ENCODE measurements around the gene KCNH3. TPM values are rescaled to one million over a fixed set of nuclear protein-coding genes. Genes with fewer than 3 reads are reported as not detected.

Gene KCNH3
- total RNA-seq, 2 experiments from 2014 or later = 8.0 to 9.1 TPM

DNA sequence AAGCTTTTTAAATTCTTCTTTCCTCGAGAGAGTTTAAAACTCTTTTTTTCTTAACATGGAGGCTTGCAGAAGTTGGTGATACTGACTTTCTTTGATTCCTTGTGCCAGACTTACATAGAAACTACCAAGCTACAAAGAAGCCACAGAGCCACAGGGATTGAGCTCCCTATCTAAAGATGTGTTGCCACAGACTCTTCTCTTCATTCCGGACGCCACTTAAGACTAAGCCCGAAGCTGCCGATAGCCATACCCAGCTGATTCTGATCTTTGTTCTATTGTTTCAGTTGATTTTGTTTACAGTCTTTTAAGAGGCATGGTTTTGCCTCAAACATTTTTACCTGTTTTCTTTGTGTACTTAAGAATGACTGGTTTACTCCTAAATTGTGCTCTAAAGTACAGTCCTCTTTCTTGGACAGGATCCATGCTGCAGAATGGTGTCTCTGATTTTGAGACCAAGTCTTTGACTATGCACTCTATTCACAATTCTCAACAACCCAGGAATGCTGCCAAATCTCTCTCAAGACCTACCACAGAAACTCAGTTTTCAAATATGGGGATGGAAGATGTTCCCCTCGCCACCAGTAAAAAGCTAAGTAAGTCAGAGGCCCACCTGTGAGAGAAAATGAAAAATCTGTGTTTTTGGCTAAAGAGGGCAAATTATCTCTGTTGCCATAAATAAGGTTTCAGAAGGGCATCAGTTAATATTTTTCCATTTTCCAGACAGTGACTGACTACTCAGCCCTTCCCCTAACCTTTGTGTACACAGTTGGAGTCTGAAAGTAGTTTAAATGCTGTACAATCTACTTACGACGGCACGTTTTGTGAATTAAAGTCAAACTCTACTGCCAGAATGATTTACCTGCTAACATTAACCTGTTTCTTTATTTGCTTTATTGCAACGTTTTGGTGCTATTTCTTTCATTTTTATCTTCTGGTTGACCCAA lies 42.1 kb upstream of the KCNH3 start:
- POLR2A ChIA-PET = no interaction called here
- DNase-seq (no peak), ATAC-seq (no peak)
- H3K36me3 Mint-ChIP-seq (ENCODE audit: low read depth) = peaks cover 3% of the 10 kb centered on the region
- no peaks in the 10 kb centered on the region for H3K9me3 Mint-ChIP-seq
- H3K27ac Mint-ChIP-seq = no peak overlapping the region
- H3K27me3 Mint-ChIP-seq = no peaks in the 10 kb centered on the region
- H3K4me3 Mint-ChIP-seq = no peak overlapping the region
- CTCF ChIA-PET = interaction anchor here (1.0 to 1.8 kb wide), 5 partner anchors 18 to 149 kb away, joined by 3 to 11 read pairs (median 7); no protein-coding TSS in a partner anchor
- TF ChIP-seq, protein P1, sequence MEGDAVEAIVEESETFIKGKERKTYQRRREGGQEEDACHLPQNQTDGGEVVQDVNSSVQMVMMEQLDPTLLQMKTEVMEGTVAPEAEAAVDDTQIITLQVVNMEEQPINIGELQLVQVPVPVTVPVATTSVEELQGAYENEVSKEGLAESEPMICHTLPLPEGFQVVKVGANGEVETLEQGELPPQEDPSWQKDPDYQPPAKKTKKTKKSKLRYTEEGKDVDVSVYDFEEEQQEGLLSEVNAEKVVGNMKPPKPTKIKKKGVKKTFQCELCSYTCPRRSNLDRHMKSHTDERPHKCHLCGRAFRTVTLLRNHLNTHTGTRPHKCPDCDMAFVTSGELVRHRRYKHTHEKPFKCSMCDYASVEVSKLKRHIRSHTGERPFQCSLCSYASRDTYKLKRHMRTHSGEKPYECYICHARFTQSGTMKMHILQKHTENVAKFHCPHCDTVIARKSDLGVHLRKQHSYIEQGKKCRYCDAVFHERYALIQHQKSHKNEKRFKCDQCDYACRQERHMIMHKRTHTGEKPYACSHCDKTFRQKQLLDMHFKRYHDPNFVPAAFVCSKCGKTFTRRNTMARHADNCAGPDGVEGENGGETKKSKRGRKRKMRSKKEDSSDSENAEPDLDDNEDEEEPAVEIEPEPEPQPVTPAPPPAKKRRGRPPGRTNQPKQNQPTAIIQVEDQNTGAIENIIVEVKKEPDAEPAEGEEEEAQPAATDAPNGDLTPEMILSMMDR (IDR thresholded peaks at IDR 0.05) = no peak
- intact Hi-C loops (cut with micrococcal nuclease) = no loop called here
- H3K4me1 Mint-ChIP-seq (ENCODE audit: low read depth) = peaks cover 5% of the 10 kb centered on the region

DNA sequence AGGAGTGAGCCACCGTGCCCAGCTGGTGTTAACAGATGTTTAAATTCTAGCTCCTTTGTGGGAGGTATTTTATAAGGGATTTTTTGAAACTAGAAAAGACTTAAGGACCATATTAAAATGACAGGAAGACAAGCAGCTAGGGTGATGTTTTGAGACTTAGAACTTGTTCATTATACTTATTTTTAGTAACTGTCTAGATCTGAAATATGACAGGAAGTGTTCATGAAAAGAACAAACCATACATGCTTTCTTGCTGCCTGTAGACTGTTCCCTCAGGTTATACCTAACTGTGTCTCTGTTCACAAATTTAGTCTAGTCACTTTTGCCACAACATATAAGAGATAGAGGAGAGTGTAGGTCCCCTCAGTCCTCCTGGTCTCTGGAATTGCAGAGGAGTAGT lies 36.9 kb upstream of the KCNH3 start:
- TF ChIP-seq, protein P1 (IDR thresholded peaks at IDR 0.05) = no peak
- ChIA-PET CTCF (interaction anchor here (1.0 to 8.2 kb wide), 4 partner anchors 9 to 144 kb away, joined by 3 to 57 read pairs (median 9); no protein-coding TSS in a partner anchor), POLR2A (no interaction called here)
- DNase-seq (no peak), ATAC-seq (no peak)
- H3K4me3 Mint-ChIP-seq = no peak overlapping the region
- peaks cover 3% of the 10 kb centered on the region for H3K36me3 Mint-ChIP-seq (ENCODE audit: low read depth)
- intact Hi-C loops (cut with micrococcal nuclease) = no loop called here
- H3K9me3 Mint-ChIP-seq = no peaks in the 10 kb centered on the region
- H3K27ac Mint-ChIP-seq = peak overlapping the region; percentile 46
- H3K4me1 Mint-ChIP-seq (ENCODE audit: low read depth) = peaks cover 12% of the 10 kb centered on the region
- H3K27me3 Mint-ChIP-seq = no peaks in the 10 kb centered on the region

DNA sequence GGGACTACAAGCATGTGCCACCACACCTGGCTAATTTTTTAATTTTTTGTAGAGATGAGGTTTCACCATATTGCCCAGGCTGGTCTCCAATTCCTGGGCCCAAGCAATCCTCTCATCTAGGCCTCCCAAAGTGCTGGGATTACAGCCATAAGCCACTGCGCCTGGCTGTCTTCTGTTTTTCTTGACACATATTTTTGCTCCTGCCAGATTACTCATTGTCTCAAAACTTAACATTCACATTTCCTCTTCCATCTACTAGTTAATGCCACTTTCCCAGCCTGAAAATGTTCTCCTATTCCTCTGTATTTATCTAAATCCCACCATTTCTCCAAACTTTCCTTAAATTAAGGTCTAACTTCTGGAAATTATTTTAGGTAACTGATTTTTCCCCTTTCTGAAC lies 36.2 kb upstream of the KCNH3 start:
- Mint-ChIP-seq H3K4me1 (ENCODE audit: low read depth) (peaks cover 12% of the 10 kb centered on the region), H3K9me3 (no peaks in the 10 kb centered on the region), H3K36me3 (ENCODE audit: low read depth) (peaks cover 2% of the 10 kb centered on the region), H3K4me3 (no peak overlapping the region), H3K27me3 (no peaks in the 10 kb centered on the region), H3K27ac (no peak overlapping the region)
- TF ChIP-seq, protein P1 (IDR thresholded peaks at IDR 0.05) = no peak
- intact Hi-C loops (cut with micrococcal nuclease) = no loop called here
- ChIA-PET CTCF (interaction anchor here (2.9 to 8.2 kb wide), 2 partner anchors 11 to 144 kb away, joined by 12 to 57 read pairs; no protein-coding TSS in a partner anchor), POLR2A (no interaction called here)
- ATAC-seq = no peak
- DNase-seq = no peak

DNA sequence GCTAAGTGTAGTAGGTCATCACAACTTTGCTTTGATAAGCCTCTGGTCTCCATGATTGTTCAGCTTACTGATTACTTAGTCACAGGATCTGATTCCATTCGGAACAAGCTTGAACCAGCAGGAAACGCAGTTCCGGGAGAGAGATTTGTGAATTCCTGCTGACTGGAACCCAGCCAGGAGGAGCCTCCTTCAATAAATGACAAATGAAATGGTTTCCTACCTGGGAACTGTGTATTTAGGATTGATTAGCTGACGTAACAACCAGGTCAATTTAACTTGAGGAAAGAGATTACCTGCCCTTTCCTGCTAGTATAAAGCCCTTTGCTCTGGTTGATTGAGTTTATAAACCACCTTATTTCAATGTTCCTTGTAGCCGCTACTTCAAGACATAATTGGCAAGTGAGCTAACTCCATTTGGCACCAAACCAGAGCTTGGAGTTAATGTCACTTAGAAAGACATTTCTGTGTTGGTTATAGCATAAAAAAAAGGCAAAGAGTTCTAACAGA lies 35.1 kb upstream of the KCNH3 start:
- Mint-ChIP-seq H3K36me3 (ENCODE audit: low read depth) (peaks cover 1% of the 10 kb centered on the region), H3K27me3 (no peaks in the 10 kb centered on the region), H3K27ac (no peak overlapping the region), H3K4me3 (no peak overlapping the region), H3K4me1 (ENCODE audit: low read depth) (peaks cover 12% of the 10 kb centered on the region), H3K9me3 (no peaks in the 10 kb centered on the region)
- intact Hi-C loops (cut with micrococcal nuclease) = no loop called here
- POLR2A ChIA-PET = no interaction called here
- no peak for DNase-seq
- ATAC-seq = no peak
- TF ChIP-seq, protein P1 (IDR thresholded peaks at IDR 0.05) = no peak
- CTCF ChIA-PET = interaction anchor here (0.6 to 8.2 kb wide), 5 partner anchors 9 to 156 kb away, joined by 3 to 57 read pairs (median 16); partner anchors contain the start of gene DNAJC22

DNA sequence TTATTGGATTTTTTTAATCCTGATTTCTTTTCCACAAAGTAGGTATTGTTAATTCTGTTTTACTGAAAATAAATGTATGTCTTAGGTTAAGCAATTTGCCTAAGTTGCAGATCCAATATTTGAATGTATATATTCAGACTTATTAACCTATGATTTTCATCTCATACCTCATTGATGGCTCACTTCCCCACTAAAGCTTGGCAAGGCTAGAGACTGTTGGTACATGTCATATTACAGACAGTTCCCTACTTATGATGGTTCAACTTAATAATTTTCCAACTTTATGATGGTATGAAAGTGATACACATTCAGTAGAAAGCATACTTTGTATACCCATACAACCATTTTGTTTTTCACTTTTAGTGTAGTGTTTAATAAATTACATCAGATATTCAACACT lies 33.2 kb upstream of the KCNH3 start:
- H3K36me3 Mint-ChIP-seq (ENCODE audit: low read depth) = no peaks in the 10 kb centered on the region
- CTCF ChIA-PET = interaction anchor here (1.2 to 8.2 kb wide), 3 partner anchors 9 to 158 kb away, joined by 4 to 57 read pairs (median 16); partner anchors contain the start of gene DNAJC22
- DNase-seq = no peak
- H3K4me3 Mint-ChIP-seq = no peak overlapping the region
- no peaks in the 10 kb centered on the region for H3K9me3 Mint-ChIP-seq
- H3K4me1 Mint-ChIP-seq (ENCODE audit: low read depth) = peaks cover 12% of the 10 kb centered on the region
- intact Hi-C loops (cut with micrococcal nuclease) = no loop called here
- POLR2A ChIA-PET = no interaction called here
- TF ChIP-seq, protein P1 (IDR thresholded peaks at IDR 0.05) = no peak
- H3K27ac Mint-ChIP-seq = no peak overlapping the region
- no peaks in the 10 kb centered on the region for H3K27me3 Mint-ChIP-seq
- ATAC-seq = no peak

All from activated CD8-positive, alpha-beta T cell treated with anti-CD3 and anti-CD28 coated beads for 36 hours (primary cell).